ENCODE results near the gene WNT9B. TPM values are rescaled to one million over a fixed set of nuclear protein-coding genes. Genes with fewer than 3 reads are reported as not detected.
A peak's percentile ranks its signal among the peaks of the same experiment; 100 is the strongest.

Gene WNT9B
- total and polyA plus RNA-seq, 2 of the 13 experiments (the other 11 are each of a cell fraction or from before 2014, with no cell fraction given) = not detected

DNA sequence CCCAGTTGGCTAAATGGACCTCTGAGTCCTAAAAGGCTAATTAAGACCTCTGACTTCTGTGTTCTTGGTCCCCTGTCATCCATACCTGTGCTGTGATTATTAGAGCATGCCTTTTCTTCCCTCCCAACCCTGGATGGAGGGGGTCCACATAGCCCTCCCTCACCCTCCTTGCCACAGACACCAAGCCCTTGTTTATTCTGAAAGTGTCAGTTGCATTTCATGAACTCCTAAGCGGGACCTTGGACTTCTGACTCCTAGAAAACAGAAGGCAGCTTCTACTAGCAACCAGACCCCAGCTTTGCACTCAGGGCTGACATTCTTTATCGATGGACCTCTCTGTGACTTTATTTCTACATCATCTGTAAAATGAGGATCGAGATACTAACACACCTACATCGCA is 38.1 kb downstream of the WNT9B start (continued):
- TF ChIP-seq, protein P1, sequence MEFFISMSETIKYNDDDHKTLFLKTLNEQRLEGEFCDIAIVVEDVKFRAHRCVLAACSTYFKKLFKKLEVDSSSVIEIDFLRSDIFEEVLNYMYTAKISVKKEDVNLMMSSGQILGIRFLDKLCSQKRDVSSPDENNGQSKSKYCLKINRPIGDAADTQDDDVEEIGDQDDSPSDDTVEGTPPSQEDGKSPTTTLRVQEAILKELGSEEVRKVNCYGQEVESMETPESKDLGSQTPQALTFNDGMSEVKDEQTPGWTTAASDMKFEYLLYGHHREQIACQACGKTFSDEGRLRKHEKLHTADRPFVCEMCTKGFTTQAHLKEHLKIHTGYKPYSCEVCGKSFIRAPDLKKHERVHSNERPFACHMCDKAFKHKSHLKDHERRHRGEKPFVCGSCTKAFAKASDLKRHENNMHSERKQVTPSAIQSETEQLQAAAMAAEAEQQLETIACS (CRISPR knock-in tag; IDR thresholded peaks at IDR 0.05) = no peak
- peak; percentile 41; the same call in 1 of the 2 replicates for TF ChIP-seq FOXA3 (CRISPR knock-in tag; IDR thresholded peaks at IDR 0.05)
- no peak for TF ChIP-seq DPF2 (CRISPR knock-in tag; IDR thresholded peaks at IDR 0.05; ENCODE audit: borderline replicate concordance, low read depth)
- TF ChIP-seq, protein P2, sequence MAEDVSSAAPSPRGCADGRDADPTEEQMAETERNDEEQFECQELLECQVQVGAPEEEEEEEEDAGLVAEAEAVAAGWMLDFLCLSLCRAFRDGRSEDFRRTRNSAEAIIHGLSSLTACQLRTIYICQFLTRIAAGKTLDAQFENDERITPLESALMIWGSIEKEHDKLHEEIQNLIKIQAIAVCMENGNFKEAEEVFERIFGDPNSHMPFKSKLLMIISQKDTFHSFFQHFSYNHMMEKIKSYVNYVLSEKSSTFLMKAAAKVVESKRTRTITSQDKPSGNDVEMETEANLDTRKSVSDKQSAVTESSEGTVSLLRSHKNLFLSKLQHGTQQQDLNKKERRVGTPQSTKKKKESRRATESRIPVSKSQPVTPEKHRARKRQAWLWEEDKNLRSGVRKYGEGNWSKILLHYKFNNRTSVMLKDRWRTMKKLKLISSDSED (CRISPR knock-in tag; IDR thresholded peaks at IDR 0.05) = no peak

DNA sequence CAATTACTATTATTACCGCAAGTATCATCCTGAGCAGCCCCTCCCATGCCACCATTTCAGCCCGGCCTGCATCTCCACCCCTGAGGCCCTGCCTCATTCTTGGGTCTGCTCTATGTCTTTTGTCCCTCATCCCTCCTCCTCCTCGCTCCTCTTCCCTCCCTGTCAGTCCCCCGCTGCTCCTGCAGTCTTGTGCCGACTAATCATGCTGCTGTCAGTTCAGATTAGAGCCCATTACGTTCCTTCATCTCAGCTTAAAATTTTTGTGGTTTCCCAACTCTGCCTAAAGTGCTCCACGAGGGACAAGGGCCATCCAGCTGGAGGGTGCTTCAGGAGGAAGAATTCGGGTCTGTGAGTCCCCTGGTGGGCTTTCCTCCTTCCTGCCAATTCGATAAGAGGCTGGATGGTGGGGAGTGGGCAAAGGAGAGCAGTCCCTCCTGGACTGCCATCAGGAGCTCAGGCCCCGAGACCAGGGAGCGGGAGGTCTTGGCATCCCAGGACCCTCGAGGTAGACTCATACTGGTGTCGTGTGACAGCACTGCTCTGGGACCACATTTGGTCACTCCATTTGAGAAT is 38.7 kb downstream of the WNT9B start:
- H3K27me3 ChIP-seq (ENCODE audit: control insufficient read depth in 1 of 2, insufficient read depth in 2 of 2, low read length in 2 of 2) = peaks cover 1 to 41% of the 10 kb centered on the region in 2 experiments
- DNase-seq (ENCODE audit: low spot score) = no peak
- CTCF ChIA-PET (ENCODE audit: low intra/inter-chr PET ratio, low total read pairs) = no interaction called here
- H3K4me3 ChIP-seq (replicated peaks in 1 of 3; ENCODE audit: insufficient read depth in 1 of 3, low read depth in 2 of 3, low read length in 3 of 3) = 0 out of 6 replicates have a peak overlapping the region, but pooled peaks of 1 of the 3 experiments have one; percentile 2
- no TSS peak for BruUV-seq (replicated peaks)
- no peaks in the 10 kb centered on the region for H3K9me3 ChIP-seq (ENCODE audit: low read length)
- ATAC-seq = no peak
- H3K79me2 ChIP-seq (ENCODE audit: insufficient read depth, low read length) = no peaks in the 10 kb centered on the region
- H3K4me1 ChIP-seq (ENCODE audit: insufficient read depth, low read length) = peaks cover 49% of the 10 kb centered on the region
- no peak for FAIRE-seq
- no peak overlapping the region for H3K9ac ChIP-seq (ENCODE audit: insufficient read depth, low read depth, low read length)
- no peak overlapping the region for H2AFZ ChIP-seq (ENCODE audit: low read length)
- TF ChIP-seq MAF1 (CRISPR knock-in tag; IDR thresholded peaks at IDR 0.05; ENCODE audit: borderline replicate concordance) = no peak
- TF ChIP-seq, protein P3, sequence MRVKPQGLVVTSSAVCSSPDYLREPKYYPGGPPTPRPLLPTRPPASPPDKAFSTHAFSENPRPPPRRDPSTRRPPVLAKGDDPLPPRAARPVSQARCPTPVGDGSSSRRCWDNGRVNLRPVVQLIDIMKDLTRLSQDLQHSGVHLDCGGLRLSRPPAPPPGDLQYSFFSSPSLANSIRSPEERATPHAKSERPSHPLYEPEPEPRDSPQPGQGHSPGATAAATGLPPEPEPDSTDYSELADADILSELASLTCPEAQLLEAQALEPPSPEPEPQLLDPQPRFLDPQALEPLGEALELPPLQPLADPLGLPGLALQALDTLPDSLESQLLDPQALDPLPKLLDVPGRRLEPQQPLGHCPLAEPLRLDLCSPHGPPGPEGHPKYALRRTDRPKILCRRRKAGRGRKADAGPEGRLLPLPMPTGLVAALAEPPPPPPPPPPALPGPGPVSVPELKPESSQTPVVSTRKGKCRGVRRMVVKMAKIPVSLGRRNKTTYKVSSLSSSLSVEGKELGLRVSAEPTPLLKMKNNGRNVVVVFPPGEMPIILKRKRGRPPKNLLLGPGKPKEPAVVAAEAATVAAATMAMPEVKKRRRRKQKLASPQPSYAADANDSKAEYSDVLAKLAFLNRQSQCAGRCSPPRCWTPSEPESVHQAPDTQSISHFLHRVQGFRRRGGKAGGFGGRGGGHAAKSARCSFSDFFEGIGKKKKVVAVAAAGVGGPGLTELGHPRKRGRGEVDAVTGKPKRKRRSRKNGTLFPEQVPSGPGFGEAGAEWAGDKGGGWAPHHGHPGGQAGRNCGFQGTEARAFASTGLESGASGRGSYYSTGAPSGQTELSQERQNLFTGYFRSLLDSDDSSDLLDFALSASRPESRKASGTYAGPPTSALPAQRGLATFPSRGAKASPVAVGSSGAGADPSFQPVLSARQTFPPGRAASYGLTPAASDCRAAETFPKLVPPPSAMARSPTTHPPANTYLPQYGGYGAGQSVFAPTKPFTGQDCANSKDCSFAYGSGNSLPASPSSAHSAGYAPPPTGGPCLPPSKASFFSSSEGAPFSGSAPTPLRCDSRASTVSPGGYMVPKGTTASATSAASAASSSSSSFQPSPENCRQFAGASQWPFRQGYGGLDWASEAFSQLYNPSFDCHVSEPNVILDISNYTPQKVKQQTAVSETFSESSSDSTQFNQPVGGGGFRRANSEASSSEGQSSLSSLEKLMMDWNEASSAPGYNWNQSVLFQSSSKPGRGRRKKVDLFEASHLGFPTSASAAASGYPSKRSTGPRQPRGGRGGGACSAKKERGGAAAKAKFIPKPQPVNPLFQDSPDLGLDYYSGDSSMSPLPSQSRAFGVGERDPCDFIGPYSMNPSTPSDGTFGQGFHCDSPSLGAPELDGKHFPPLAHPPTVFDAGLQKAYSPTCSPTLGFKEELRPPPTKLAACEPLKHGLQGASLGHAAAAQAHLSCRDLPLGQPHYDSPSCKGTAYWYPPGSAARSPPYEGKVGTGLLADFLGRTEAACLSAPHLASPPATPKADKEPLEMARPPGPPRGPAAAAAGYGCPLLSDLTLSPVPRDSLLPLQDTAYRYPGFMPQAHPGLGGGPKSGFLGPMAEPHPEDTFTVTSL (CRISPR knock-in tag; IDR thresholded peaks at IDR 0.05; ENCODE audit: borderline replicate concordance) = peak; percentile 30; the same call in 1 of the 2 replicates
- TF ChIP-seq ZNF263 (CRISPR knock-in tag; IDR thresholded peaks at IDR 0.05) = peak; percentile 85
- 0 out of 2 replicates have a peak, but pooled peaks have one; percentile 30 for TF ChIP-seq NR1H2 (CRISPR knock-in tag; IDR thresholded peaks at IDR 0.05; ENCODE audit: borderline replicate concordance, low read depth)
- 30% methylated on average over 13 of the region's 13 CpGs for WGBS (ENCODE audit: low lambda C conversion rate)
- in situ Hi-C loops (cut with HindIII; ENCODE audit: extremely low pct_ligation_motif_present, low pct_unique_long_range_greater_than_20kb) (no loop called here), intact Hi-C loops (cut with micrococcal nuclease; ENCODE audit: unreplicated experiment) (no loop called here)
- H3K36me3 ChIP-seq (replicated peaks in 1 of 2; ENCODE audit: control insufficient read depth in 1 of 2, insufficient read depth in 2 of 2, low read length in 2 of 2) = no peaks in the 10 kb centered on the region
- peak overlapping the region; percentile 19 for H3K4me2 ChIP-seq (ENCODE audit: low read depth, low read length)
- no peak overlapping the region for H3K27ac ChIP-seq (ENCODE audit: extremely low read length, insufficient read depth, low read length)
- POLR2A ChIA-PET = no interaction called here
- H4K20me1 ChIP-seq (ENCODE audit: insufficient read depth, low read length) = no peaks in the 10 kb centered on the region
